C4-2B (cell line): Measurements from ENCODE around the gene RAD21L1.

ENCODE experiments used
- ZFX ChIP-seq: fragments of 450-650 bp; IDR thresholded peaks from 2 replicates; pipeline ENCODE4 v1.6.1; 2017
- TF ChIP-seq, protein P1 (sequence below): fragments of 450-650 bp; conservative IDR thresholded peaks from 2 replicates; pipeline ENCODE4 v1.5.1; 2017; ENCODE audit warnings: mild to moderate bottlenecking

DNA sequence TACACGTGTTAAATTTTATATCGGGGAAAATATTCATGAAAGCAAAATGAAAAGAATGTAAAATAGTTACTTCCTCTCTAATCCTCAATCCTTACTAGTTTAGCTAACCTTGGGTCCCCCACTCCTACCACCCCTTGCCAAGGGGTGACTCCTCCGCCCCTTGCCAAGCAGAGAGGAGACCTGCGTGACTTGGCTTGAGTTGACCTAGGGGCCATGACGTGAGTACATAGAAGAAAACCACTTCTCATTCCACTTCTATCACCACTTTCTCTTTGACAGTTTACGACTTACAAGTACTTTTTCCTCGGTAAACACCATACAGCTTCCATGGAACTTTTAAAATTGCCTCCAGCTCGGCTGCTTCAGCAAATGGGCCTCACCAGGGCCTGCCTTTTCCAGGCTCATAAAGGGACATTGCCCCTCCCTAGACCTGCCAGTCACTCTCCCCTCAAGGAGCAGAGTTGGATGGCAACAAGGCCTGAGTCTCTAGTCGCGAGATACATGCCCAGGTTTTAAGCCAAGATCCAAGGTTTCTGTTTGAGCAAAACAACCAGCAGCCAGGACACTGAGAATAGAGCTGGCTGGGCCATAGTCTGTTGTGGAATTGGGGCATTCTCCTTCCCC lies 73.2 kb downstream of the RAD21L1 start:
- TF ChIP-seq, protein P1, sequence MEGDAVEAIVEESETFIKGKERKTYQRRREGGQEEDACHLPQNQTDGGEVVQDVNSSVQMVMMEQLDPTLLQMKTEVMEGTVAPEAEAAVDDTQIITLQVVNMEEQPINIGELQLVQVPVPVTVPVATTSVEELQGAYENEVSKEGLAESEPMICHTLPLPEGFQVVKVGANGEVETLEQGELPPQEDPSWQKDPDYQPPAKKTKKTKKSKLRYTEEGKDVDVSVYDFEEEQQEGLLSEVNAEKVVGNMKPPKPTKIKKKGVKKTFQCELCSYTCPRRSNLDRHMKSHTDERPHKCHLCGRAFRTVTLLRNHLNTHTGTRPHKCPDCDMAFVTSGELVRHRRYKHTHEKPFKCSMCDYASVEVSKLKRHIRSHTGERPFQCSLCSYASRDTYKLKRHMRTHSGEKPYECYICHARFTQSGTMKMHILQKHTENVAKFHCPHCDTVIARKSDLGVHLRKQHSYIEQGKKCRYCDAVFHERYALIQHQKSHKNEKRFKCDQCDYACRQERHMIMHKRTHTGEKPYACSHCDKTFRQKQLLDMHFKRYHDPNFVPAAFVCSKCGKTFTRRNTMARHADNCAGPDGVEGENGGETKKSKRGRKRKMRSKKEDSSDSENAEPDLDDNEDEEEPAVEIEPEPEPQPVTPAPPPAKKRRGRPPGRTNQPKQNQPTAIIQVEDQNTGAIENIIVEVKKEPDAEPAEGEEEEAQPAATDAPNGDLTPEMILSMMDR = no peak
- no peak for TF ChIP-seq ZFX
